H1 (cell line): ENCODE results near the gene DNMT1.

Experiments
- EGR1 ChIP-seq: IDR thresholded peaks from 2 replicates; pipeline ENCODE4 v1.6.1; 2011; ENCODE audit warnings: low read depth, low read length, borderline replicate concordance
- EZH2 ChIP-seq: fragments of 200-600 bp; sonication (generic); IDR thresholded peaks from 2 replicates; pipeline ENCODE4 v1.7.1; 2012; ENCODE audit warnings: low read depth, mild to moderate bottlenecking, moderate library complexity, low read length, inconsistent platforms; ENCODE audit not compliant: severe bottlenecking
- TF ChIP-seq, protein P1 (sequence below), 3 experiments: IDR thresholded peaks; 1 replicate in 2 of 3; 2 replicates in 1 of 3; pipeline versions ENCODE4 v1.5.1 to v1.6.1; 2011; ENCODE audit warnings: low read length in 3 of 3, mild to moderate bottlenecking in 3 of 3, inconsistent platforms in 2 of 3, low read depth in 1 of 3, moderate library complexity in 1 of 3; ENCODE audit not compliant: insufficient read depth in 1 of 3; ENCODE audit errors: control extremely low read depth in 1 of 3
- TF ChIP-seq, protein P2 (sequence below): IDR thresholded peaks from 2 replicates; pipeline ENCODE4 v1.6.1; 2012; ENCODE audit warnings: inconsistent platforms

DNA sequence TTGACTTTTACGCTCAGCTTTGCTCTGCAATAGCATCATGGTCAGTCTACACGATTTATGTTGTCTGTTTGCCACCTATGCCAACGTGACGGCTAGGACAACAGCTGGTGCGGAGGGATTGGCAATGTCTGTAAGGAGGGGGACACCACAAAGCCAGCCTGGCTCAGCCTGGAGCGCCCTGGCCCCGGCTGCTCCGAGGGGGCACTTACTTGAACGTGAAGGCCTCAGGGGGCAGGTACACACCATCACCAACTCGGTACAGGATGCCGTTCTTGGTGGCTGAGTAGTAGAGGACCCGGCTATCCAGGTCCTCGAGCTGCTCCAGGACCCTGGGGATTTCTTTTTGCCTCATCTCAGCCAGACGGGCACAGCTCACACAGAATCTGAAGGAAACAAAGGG lies 48.6 kb downstream of the DNMT1 start:
- TF ChIP-seq EZH2 (no peak), EGR1 (no peak)
- TF ChIP-seq, protein P1, sequence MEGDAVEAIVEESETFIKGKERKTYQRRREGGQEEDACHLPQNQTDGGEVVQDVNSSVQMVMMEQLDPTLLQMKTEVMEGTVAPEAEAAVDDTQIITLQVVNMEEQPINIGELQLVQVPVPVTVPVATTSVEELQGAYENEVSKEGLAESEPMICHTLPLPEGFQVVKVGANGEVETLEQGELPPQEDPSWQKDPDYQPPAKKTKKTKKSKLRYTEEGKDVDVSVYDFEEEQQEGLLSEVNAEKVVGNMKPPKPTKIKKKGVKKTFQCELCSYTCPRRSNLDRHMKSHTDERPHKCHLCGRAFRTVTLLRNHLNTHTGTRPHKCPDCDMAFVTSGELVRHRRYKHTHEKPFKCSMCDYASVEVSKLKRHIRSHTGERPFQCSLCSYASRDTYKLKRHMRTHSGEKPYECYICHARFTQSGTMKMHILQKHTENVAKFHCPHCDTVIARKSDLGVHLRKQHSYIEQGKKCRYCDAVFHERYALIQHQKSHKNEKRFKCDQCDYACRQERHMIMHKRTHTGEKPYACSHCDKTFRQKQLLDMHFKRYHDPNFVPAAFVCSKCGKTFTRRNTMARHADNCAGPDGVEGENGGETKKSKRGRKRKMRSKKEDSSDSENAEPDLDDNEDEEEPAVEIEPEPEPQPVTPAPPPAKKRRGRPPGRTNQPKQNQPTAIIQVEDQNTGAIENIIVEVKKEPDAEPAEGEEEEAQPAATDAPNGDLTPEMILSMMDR (IDR thresholded peaks at IDR 0.05; ENCODE audit: control extremely low read depth in 1 of 3, insufficient read depth in 1 of 3, low read depth in 1 of 3, low read length in 3 of 3) = no peak
- TF ChIP-seq, protein P2, sequence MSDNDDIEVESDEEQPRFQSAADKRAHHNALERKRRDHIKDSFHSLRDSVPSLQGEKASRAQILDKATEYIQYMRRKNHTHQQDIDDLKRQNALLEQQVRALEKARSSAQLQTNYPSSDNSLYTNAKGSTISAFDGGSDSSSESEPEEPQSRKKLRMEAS = no peak
